ENCODE results near the gene SSU72.
"Not testable (repeated sequence)": the region's sequence is repeated elsewhere in the genome, so short reads cannot be mapped to it uniquely, and the experiment has no call there.

SSU72 gene

DNA sequence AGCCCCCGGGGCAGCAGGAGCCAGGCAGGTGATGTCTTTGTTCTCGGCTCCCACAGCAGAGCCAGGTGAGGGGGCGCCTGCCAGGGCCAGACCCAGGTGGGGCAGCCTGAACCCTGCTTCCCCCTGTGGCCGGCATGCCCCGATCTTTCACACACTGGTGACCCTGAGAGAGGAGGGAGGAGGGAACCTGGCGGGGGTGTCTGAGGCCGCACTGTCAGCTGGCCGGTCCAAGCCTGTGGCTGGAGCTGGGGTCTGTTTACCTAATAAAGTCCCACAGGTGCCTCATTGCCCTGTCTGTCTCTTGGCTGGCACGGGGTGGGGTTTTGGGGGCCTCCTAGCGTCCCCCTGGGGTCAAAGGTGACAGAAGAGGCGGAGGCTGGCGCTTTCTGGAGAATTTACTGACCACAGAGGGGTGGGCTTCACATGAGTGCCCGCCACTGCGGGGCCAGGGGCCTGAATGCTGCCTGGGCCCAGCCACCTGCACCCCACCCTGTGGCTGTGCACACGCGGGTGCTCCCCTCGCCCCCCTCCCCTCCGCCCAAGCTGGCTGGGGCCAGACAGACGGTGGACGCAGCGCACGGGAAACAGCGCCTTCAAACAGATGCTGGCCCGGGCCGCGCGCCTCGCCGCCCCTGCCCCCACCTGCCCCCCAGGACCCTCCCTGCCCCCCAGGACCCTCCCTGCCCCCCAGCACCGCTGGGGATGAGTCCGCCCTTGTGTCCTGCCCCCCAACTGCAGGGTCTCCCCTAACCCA lies 40.1 kb downstream of the SSU72 start:
- TF ChIP-seq EZH2 (IDR thresholded peaks at IDR 0.05; ENCODE audit: borderline replicate concordance, low read length), result no peak
- TF ChIP-seq, protein P1, sequence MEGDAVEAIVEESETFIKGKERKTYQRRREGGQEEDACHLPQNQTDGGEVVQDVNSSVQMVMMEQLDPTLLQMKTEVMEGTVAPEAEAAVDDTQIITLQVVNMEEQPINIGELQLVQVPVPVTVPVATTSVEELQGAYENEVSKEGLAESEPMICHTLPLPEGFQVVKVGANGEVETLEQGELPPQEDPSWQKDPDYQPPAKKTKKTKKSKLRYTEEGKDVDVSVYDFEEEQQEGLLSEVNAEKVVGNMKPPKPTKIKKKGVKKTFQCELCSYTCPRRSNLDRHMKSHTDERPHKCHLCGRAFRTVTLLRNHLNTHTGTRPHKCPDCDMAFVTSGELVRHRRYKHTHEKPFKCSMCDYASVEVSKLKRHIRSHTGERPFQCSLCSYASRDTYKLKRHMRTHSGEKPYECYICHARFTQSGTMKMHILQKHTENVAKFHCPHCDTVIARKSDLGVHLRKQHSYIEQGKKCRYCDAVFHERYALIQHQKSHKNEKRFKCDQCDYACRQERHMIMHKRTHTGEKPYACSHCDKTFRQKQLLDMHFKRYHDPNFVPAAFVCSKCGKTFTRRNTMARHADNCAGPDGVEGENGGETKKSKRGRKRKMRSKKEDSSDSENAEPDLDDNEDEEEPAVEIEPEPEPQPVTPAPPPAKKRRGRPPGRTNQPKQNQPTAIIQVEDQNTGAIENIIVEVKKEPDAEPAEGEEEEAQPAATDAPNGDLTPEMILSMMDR (IDR thresholded peaks at IDR 0.05; ENCODE audit: low read length), result no peak
- Histone ChIP-seq H3K27ac (ENCODE audit: low read depth, low read length, poor library complexity, severe bottlenecking) (no peak overlapping the region), H4K20me1 (ENCODE audit: insufficient read depth, low read length) (no peaks in the 10 kb centered on the region), H2AFZ (ENCODE audit: low read length) (no peak overlapping the region), H3F3A (ENCODE audit: insufficient read depth, low read length) (no peaks in the 10 kb centered on the region), H3K9ac (ENCODE audit: low read length) (no peak overlapping the region), H3K79me2 (ENCODE audit: insufficient read depth, low read length) (no peaks in the 10 kb centered on the region), H3K36me3 (ENCODE audit: insufficient read depth, low read length) (peaks cover 22% of the 10 kb centered on the region), H3K4me2 (ENCODE audit: low read length) (no peak overlapping the region), H3K27me3 (ENCODE audit: insufficient read depth, low read length) (no peaks in the 10 kb centered on the region; the same call in 1 of the 2 replicates), H3K4me3 (ENCODE audit: low read depth, low read length, poor library complexity, severe bottlenecking) (no peak overlapping the region), H3K9me2 (ENCODE audit: low read depth, low read length) (no peaks in the 10 kb centered on the region), H3K9me3 (ENCODE audit: low read length) (no peaks in the 10 kb centered on the region), H3K4me1 (ENCODE audit: insufficient read depth, low read length, severe bottlenecking) (no peaks in the 10 kb centered on the region)

DNA sequence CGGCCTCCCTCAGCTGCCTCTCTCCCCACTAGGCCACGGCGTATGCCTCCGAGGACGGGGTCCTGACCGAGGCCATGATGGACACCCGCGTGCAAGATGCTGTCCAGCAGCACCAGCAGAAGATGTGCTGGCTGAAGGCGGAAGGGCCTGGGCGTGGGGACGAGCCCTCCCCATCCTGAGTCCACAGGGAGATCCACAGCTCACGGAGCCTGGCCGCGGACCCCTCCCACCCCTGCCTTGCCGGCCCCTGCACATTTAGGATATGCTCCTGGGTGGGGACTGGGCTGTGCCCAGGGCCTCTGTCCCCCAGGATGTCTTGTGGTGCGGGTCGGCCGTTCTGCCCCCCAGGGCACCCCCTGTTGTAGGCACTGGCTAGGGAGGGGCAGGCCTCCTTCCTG lies 40.8 kb downstream of the SSU72 start:
- H3K36me3 ChIP-seq (ENCODE audit: insufficient read depth, low read length), result peaks cover 29% of the 10 kb centered on the region
- H3K9me2 ChIP-seq (ENCODE audit: low read depth, low read length); H3K79me2 ChIP-seq (ENCODE audit: insufficient read depth, low read length); H2AFZ ChIP-seq (ENCODE audit: low read length); H3K4me2 ChIP-seq (ENCODE audit: low read length); H4K20me1 ChIP-seq (ENCODE audit: insufficient read depth, low read length); H3K9ac ChIP-seq (ENCODE audit: low read length); H3F3A ChIP-seq (ENCODE audit: insufficient read depth, low read length); H3K4me1 ChIP-seq (ENCODE audit: insufficient read depth, low read length, severe bottlenecking); H3K27me3 ChIP-seq (ENCODE audit: insufficient read depth, low read length); H3K4me3 ChIP-seq (ENCODE audit: low read depth, low read length, poor library complexity, severe bottlenecking); H3K27ac ChIP-seq (ENCODE audit: low read depth, low read length, poor library complexity, severe bottlenecking); H3K9me3 ChIP-seq (ENCODE audit: low read length): not testable (repeated sequence)

DNA sequence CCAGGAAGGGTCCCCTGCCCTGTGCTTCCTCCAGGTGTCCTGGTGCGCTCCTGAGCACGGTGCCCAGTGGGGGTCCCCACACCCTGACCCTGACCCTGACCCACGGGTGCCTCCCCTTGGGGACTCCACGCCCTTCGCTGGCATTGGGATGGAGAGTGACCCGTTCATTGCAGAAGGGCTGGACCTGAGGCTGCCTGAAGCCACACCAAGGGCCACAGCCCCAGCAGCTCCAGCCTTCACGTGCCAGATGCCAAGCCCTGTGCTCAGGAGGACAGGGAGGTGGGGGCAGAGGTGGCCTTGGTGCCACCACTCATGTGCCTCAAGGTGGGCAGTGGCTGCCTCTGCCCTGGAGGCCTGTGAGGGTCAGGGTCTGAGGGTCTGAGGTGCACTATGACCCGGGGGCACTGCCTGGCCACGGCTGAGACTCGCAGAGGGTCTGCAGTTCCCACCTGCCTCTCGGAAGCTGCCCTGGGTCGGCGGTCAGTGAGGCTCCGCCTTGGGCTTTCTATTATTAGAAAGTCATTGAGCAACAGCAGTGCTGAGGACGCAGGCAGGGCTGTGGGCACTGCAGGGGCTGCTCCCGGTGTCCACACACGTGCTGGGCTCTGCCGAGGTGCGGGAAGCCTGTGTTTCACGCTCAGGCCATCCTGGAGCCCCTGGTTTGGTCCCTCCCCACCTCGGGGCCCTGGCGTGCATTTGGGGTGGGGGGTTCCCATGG lies 41.3 kb downstream of the SSU72 start:
- H3K27ac ChIP-seq (ENCODE audit: low read depth, low read length, poor library complexity, severe bottlenecking); H4K20me1 ChIP-seq (ENCODE audit: insufficient read depth, low read length); H3K9me3 ChIP-seq (ENCODE audit: low read length); H3K4me3 ChIP-seq (ENCODE audit: low read depth, low read length, poor library complexity, severe bottlenecking); H3F3A ChIP-seq (ENCODE audit: insufficient read depth, low read length); H3K4me2 ChIP-seq (ENCODE audit: low read length); H3K9me2 ChIP-seq (ENCODE audit: low read depth, low read length); H3K4me1 ChIP-seq (ENCODE audit: insufficient read depth, low read length, severe bottlenecking); H2AFZ ChIP-seq (ENCODE audit: low read length); H3K79me2 ChIP-seq (ENCODE audit: insufficient read depth, low read length); H3K9ac ChIP-seq (ENCODE audit: low read length); H3K27me3 ChIP-seq (ENCODE audit: insufficient read depth, low read length): not testable (repeated sequence)
- peaks cover 34% of the 10 kb centered on the region for H3K36me3 ChIP-seq (ENCODE audit: insufficient read depth, low read length)

DNA sequence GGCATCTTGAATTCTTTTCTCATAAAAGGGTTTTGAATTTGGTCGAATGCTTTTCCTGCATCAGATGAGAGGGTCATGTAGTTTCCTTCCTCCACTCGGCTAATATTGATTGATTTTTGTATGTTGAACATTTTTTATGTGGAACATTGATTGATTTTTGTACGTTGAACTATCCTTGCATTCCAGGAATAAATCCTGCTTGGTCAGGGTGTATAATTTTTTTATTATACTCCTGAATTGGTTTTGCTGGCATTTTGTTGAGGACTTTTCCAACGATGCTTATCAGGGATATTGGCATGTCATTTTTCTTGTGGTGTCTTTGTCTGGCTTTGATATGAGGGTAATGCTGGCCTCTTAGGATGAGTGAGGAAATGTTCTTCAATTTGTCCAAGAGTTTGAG lies 42.7 kb downstream of the SSU72 start:
- no peaks in the 10 kb centered on the region for H4K20me1 ChIP-seq (ENCODE audit: insufficient read depth, low read length)

More for the DNA sequence above, 42.7 kb downstream of the SSU72 start:
- Histone ChIP-seq H2AFZ (ENCODE audit: low read length) (no peak overlapping the region), H3K4me3 (ENCODE audit: low read depth, low read length, poor library complexity, severe bottlenecking) (no peak overlapping the region), H3K27ac (ENCODE audit: low read depth, low read length, poor library complexity, severe bottlenecking) (no peak overlapping the region), H3F3A (ENCODE audit: insufficient read depth, low read length) (no peaks in the 10 kb centered on the region), H3K27me3 (ENCODE audit: insufficient read depth, low read length) (no peaks in the 10 kb centered on the region), H3K4me2 (ENCODE audit: low read length) (no peak overlapping the region), H3K36me3 (ENCODE audit: insufficient read depth, low read length) (peaks cover 48% of the 10 kb centered on the region), H3K9me3 (ENCODE audit: low read length) (no peaks in the 10 kb centered on the region), H3K9ac (ENCODE audit: low read length) (no peak overlapping the region), H3K4me1 (ENCODE audit: insufficient read depth, low read length, severe bottlenecking) (no peaks in the 10 kb centered on the region), H3K9me2 (ENCODE audit: low read depth, low read length) (no peaks in the 10 kb centered on the region), H3K79me2 (ENCODE audit: insufficient read depth, low read length) (no peaks in the 10 kb centered on the region)
- TF ChIP-seq EZH2 (IDR thresholded peaks at IDR 0.05; ENCODE audit: borderline replicate concordance, low read length), result no peak
- TF ChIP-seq, protein P1 (IDR thresholded peaks at IDR 0.05; ENCODE audit: low read length), result no peak

Data from OCI-LY1 (cell line).